T-helper 1 cell treated with Interleukin-12 subunit alpha and Interleukin-12 subunit beta and Interleukin-4 antibody, amounts not matched to agents 30 ng/mL and 1 ng/mL, for 36 hours (primary cell): ENCODE data around the gene CEBPB. TPM values are rescaled to one million over a fixed set of nuclear protein-coding genes. Genes with fewer than 3 reads are reported as not detected.
"Not testable (repeated sequence)": the region's sequence is repeated elsewhere in the genome, so short reads cannot be mapped to it uniquely, and the experiment has no call there.

Experiments used
- intact Hi-C: fragments of 100-400 bp; cut with micrococcal nuclease; formaldehyde crosslinking; loops from one replicate; pipeline ENCODE4 v1.15.1; 2024
- total RNA-seq: library from RNA; stranded (reverse); gene quantifications from 2 replicates; pipeline ENCODE4 v1.2.3, GENCODE V29; 2022

Gene CEBPB
- total RNA-seq, 1 donor from 2014 or later = 34.2 TPM

GRCh38 chr20:50208085-50208491 is 17.5 kb downstream of the CEBPB start:
- intact Hi-C loops = no loop called here

GRCh38 chr20:50208815-50209214 is 18.2 kb downstream of the CEBPB start:
- intact Hi-C loops = not testable (repeated sequence)

GRCh38 chr20:50210066-50210619 is 19.5 kb downstream of the CEBPB start:
- intact Hi-C loops = no loop called here

DNA sequence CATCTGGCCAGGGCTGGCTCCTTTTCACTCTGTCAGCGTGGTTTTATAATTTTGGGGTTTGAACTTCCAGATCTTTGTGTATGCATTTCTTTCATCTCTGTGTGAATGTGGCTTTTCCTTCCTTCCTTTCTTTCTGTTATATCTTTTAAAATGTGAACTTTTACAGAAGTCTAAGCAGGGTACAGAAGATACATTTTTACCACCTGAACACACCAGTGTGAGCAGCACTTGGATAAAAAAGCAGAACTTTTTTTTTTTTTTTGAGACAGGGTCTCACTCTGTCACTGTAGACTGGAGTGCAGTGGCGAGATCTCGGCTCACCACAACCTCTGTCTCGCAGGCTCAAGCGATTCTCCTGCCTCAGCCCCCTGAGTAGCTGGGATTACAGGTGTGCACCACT is 20.5 kb downstream of the CEBPB start:
- intact Hi-C loops = no loop called here

DNA sequence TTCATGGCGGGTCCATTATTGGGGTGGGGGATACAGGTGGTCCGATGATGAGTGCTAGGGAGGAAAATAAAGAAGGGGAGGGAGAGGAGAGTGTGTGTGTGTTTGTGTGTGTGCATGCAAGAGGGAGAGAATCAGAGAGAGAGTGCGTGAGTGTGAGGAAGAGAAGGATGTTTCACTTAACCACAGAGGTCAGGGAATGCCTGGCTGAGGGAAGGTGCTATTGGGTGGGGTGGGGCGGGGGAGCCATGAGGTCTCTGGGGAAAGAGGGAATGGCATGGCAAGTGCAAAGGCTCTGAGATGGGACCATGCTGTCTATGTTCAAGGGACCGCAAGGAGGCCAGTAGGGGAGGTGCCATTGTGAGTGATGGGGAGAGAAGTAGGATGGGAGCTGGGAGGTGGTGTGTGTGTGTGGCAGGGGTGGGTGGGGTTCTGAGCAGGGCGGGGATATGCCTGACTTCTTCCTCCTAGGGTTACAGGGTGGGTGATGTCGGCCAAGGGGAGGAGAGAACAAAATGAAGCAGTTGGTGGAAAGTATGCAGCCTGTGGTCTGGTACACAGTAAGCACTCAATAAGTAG is 23.0 kb downstream of the CEBPB start:
- intact Hi-C loops = no loop called here

- intact Hi-C loops = no loop called here
These were observed 23.8 kb downstream of the CEBPB start for GRCh38 chr20:50214226-50215024.

- intact Hi-C loops = no loop called here
These were observed 24.6 kb downstream of the CEBPB start for GRCh38 chr20:50215101-50215690.

DNA sequence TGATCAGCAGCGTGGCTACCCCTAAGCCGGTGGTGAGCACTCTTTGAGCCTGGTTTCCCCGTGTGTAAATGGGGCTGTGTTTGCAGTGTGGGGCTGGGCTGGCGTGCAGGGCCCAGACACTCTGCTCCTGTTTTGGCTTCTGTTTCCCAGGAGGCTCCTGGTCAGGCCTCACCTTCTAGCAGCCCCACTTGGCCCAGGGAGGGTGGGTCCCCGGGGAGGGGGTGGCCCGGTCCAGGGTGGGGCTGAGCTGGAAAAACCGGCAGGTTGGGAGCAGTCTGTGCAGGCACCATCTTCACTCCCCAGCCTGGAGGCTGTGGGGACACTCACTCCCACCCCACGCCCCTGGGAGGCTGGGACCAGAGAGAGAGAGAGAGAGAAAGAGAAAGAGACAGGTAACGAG is 25.3 kb downstream of the CEBPB start:
- intact Hi-C loops = no loop called here

DNA sequence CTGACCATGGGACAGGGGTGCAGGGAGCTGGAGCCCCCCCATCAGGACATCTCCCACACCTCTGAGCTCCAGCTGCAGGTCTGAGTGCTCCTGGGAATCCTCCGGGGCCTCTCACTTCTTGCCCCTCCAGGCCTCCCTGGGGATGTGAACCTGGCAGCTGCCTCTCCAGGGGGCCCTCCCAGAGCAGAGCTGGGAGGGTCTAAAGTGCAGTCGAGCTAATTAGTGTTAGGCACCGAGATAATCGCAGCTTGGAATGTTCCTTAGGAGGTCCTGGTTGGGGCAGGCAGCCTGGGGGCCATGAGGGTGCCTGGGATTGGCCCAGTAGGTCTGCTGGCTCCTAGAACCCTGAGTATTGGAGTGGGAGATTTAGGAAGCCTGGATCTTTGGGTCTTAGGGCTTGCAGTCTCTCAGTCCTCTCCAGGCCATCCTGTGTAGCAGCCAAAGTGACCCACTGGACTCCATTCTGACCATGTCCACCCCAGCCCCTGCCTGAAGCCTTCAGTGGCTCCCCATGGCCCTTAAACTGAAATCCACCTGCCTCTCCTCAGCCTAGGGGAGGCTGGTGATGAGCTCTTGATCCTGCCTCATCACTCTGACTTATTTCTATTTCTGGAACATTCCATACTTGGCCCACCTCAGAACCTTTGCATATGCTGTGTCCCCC is 26.0 kb downstream of the CEBPB start:
- intact Hi-C loops = no loop called here

- intact Hi-C loops = no loop called here
These were observed 26.7 kb downstream of the CEBPB start for GRCh38 chr20:50217207-50217949.

DNA sequence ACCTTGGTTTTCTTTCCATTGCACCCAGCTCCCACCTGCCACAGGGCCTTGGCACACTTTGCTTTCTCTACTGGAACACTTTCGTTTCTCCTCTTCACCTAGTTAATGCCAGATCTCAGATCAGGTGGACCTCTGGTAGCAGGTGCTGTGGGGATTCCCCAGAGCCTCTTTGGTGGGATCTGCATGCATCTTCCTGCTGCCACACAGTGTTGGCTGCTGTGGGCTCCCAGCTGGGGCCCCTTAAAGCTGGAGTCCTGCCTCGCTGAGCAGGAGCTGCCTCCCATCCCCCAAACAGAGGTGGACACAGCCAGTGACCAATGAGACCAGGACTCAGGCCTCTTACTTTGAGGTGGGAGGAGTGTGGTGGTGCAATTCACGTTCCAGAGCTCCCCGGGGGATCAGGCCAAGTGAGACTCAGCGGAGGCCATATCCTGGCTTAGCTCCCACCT is 28.4 kb downstream of the CEBPB start:
- intact Hi-C loops = no loop called here

DNA sequence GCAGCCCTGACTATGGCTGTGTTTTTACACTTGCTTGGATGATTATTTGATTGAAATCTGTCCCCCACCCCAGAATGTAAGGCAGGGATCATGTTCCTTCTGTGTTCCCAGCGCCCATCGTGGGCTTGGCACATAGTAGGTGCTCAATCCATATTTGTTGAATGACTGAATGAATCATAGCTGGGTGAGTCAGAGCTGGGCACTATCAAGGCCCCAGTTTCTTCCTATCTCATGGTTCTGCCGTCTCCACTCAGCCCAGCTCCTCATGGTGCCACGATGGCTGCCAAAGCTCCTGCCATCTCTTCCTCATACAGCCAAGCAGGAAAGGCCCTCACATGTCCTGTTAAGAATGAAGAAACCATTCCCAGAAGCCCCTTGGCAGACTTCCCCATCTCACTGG is 29.0 kb downstream of the CEBPB start:
- intact Hi-C loops = no loop called here

GRCh38 chr20:50220093-50220893 is 29.7 kb downstream of the CEBPB start:
- intact Hi-C loops = no loop called here

GRCh38 chr20:50220894-50221365 is 30.3 kb downstream of the CEBPB start:
- intact Hi-C loops = no loop called here

DNA sequence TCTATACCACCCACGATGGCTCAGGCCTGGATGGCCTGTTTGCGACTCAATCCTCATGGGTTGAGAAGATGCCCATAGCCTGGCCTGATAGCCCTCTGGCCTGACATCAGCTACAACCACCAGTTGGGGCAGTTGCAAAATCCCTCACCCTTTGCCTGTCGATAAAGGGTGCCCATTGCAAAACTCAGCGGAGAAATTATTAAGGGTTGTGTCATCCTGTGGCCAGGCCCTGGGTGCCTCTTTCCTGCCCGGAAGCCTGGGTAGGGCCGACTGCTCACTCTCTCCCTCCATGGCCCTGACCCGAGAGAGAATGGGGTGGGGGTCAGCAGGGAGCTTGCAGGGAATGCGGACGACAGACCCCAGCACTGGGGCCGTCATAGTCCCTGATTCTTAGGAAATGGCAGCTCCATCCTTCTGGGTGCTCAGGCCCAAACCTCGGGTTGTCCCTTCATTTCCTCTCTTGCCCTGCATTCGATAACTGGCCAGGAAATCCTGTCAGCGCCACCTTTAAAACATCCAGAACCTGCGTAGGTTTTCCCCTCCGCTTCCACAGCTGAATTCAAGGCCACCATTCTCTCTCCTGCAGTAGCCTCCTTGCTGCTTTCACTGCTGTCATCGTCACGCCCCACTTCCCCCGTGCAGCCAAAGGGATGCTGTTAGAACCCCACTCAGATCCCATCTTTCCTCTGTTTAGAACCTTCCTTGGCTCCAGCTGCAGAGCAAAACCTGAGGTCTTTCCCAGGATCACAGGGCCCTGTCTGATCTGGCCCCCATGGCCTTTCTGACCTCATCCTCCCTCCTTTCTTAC is 31.1 kb downstream of the CEBPB start:
- intact Hi-C loops = no loop called here

- intact Hi-C loops = no loop called here
These were observed 31.8 kb downstream of the CEBPB start for GRCh38 chr20:50222309-50223038.

GRCh38 chr20:50223039-50224005 is 32.7 kb downstream of the CEBPB start:
- intact Hi-C loops = no loop called here
